NCI-H2029 treated with DMSO at 0.1 percent for 48 hours (cell line): ENCODE data around the gene C9orf72.

Source experiments
- DNase-seq: peaks from one replicate; lab custom pipeline; 2025; lab: John Stamatoyannopoulos, UW

C9orf72 gene

GRCh38 chr9:27538647-27539046, 34.6 kb downstream of the C9orf72 start:
- no peak for DNase-seq

GRCh38 chr9:27537756-27538155, 35.5 kb downstream of the C9orf72 start:
- DNase-seq, result no peak

DNA sequence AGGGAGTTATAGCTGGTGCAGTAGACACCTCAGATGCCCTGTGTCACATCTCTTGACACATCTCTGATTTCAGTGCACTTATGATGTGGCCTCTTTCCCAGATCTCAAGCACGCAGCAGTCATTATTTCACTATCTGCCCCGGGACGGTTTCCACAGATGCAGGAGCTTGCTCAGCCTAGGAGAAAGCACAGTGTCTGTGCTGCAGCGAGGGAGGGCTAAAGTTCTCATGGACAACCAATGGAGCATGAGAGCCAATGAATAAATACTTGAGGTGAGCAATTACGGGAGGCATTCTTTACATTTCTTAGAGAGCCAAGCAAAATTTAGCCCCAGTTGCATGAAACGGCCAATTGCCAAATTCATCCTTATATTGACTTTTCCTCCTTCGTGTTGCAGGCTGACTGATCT, 36.2 kb downstream of the C9orf72 start:
- no peak for DNase-seq

DNA sequence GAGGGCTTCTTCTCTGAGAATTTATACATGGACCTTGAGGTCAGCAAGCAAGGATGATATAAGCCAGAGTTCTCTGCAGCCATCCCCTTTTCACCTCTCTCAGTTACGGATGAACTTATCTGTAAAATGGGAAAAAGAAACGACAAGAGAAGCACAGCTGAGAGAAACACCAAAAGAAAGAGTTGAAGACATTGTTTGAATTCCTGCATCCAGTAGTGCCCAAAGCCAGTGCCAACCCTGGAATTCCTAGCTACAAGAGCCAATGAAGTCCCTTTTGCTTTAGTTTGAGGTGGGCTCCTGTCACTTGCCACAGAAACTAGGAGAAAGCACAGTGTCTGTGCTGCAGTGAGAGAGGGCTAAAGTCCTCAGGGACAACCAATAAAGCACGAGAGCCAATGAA, 37.1 kb downstream of the C9orf72 start:
- DNase-seq, result no peak

GRCh38 chr9:27535701-27536118, 37.6 kb downstream of the C9orf72 start:
- no peak for DNase-seq

DNA sequence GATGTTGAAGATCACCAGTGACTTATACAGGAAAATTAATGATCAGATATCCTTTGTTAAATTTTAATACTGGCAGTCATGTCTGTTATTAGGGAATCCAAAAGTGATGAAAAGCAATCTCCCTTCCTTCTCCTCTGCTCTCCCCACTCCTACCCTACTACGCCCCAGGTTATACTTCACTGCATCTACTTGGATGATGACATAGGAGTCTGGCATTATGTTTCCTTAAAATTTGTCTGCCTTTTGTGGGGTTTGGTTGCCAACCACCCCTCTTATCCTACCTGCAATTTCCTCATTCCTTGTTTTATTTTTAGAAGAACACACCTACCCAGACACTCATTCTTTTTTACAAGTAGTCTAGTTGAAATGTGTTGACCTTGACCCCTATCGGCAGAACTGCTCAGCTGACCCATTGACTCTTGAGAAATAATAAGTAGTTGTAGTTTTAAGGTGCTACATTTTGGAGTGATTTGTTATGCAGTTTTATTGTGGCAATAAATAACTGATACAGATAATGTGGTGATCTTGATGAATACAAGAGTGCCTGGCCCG, 38.5 kb downstream of the C9orf72 start:
- DNase-seq, result no peak

GRCh38 chr9:27534131-27534530, 39.1 kb downstream of the C9orf72 start:
- DNase-seq, result no peak

GRCh38 chr9:27533311-27533710, 40.0 kb downstream of the C9orf72 start:
- no peak for DNase-seq

DNA sequence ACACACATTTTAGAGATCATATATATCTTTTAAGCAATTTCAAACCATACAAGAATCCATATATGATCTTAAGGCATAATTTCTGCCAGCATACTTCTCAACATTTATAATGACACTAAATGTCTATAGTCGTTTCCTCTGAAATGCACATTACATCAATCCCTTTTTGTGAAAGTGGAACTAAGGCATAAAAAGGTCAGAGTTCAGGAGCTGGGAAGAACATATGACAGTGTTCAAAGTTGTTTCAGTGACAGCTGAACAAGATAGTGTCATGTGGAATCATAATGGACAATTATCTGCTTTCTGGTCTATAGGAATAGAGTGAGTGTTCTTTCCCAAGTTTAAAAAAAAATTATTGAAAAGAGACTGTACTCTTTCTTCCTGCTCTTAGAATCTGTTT, 41.2 kb downstream of the C9orf72 start:
- DNase-seq, result no peak

GRCh38 chr9:27530915-27531755, 42.1 kb downstream of the C9orf72 start:
- no peak for DNase-seq

DNA sequence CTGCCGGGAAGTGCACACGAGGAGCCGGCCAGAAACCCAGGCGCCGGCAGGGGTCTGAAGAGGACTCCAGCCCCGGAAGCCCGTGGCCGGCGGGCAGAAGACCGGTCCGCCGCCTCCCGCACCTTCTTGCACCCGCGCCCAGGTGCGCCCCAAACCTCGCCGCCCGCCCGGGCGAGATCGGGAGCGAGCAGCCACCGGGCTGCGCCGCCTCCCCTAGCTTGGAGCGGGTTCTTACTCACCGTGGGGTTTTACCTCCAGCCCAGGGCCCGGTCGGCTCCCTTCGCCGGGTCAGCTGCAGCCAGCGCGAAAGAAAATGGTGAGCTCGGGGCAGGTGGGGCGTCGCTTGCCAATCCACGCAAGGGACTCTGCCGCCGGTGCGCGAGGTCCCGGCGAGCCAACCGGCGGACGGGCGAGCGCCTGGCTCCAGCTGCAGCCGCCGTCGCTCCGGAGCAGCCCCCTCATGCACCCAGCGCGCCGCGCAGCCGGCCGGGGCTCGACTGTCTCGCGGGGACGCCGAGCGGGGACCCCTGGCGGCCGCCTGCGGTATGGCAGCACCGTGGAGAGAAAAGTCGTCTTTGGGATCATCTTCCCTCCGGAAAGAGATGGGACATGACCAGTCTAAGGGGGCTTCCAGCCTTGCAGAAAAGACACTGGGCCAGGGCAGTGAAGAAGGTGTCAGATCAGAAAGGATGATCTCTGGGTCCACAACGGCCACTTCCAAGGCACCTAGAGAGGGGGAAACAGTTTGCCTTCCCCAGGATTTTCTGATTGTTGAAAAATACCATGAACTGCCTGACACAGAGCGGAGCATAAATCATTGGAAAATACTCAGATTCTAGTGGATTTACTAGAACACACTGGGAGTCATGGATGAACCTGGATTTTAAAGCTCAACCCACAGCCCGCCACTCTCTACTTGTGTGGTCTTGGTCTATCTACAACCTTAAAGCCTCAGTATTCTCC, 43.7 kb downstream of the C9orf72 start, which contains the start of gene MOB3B:
MOB3B (minus strand) TSS at position 499 of the 963 bp plus-strand sequence. CDS start 74,264 bp downstream, outside the sequence.
- DNase-seq, result peak; percentile 8

GRCh38 chr9:27528886-27529315, 44.4 kb downstream of the C9orf72 start:
- DNase-seq, result no peak

GRCh38 chr9:27528076-27528885, 45.0 kb downstream of the C9orf72 start:
- no peak for DNase-seq

GRCh38 chr9:27527702-27528075, 45.6 kb downstream of the C9orf72 start:
- DNase-seq, result no peak

DNA sequence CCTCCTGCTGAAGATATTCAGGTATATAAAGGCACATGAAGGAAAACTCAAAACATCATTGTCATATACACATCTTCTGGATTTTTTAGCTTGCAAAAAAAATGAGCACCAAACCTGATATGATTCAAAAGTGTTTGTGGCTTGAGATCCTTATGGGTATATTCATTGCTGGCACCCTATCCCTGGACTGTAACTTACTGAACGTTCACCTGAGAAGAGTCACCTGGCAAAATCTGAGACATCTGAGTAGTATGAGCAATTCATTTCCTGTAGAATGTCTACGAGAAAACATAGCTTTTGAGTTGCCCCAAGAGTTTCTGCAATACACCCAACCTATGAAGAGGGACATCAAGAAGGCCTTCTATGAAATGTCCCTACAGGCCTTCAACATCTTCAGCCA, 49.0 kb downstream of the C9orf72 start, which contains the start of gene IFNK:
IFNK (plus strand) TSS at position 55 of the 400 bp plus-strand sequence; CDS start at position 102, 47 bp downstream.
- no peak for DNase-seq

- no peak for DNase-seq
These were observed 50.1 kb downstream of the C9orf72 start for GRCh38 chr9:27523141-27523540.

DNA sequence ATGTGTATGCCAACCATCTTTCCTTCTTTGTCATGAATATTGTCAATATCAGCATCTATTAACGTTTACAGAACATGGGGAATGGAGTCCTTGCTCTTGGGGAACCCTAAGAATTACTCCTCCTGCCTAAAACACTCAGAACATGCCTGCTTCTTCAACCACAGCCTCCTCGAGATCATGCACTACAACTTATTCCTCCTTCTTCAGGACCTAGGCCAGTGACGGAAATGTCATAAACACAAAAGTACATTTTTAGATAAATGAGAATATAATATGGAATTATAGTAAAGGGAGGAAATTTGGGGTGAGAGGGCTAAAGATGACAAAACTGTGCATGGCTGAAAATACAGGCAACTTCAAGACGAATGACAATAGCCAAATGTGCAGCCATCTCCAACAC, 52.3 kb downstream of the C9orf72 start:
- no peak for DNase-seq

DNA sequence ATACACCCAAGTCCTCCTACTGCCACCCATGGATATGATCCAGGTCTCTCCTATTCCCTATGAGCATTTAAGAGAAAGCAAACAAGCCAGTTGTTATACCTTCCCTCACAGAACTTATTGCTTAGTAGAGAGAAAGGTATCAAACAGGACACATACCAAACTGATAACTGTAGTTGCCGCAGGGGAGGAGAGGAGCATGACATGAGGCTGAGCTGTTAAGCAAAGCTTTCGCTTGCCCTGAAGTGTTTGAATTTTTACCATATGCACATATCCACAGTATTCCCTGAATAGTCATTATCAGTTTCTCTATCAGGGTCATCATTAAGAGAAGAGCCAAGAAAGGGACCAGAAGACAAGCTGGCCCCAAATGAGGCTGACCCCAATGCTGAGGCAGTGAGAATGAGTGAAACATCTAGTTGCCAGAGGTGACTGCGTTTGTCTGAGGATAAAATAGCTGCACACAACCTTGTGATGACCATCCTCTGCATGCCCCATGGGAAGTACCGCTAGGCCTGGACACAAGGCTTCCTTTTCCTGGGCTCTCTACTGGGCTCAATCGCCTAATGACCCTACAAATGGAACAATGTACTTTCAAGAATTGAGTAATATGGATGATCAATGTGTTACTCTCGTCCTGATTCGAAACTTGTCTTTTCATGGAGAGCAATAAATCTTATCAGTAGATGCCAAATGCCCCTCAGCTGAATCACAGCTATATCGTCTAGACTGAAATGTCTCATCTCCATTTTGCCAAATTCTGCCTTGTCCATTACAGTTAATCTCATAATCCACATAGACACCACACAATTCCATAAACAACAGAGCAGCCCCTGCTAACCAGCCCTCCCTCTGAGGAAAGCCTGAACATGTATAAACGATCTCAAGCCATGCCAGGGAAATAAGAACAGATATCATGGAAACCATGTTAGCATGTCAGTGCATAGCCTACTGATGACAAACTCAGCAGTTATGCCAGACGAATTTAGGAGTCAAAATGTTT, 53.5 kb downstream of the C9orf72 start:
- DNase-seq, result no peak

DNA sequence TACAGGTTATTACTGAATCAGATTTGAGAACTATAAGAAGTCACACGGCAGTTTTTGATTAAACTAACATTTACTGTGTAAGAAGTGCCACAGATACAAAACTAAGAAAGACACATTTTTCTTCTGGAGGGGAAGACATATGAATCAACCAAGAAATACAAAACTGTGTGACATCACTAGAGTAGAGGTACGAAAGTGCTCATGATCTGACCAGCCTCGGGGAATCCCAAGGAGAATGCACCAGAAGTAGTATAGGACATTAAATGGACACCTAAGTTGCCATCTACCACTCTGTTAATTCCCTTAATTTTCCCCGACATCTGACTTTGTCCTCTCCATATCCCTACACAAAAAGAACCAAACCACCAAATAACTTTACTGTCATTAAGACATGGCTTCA, 54.5 kb downstream of the C9orf72 start:
- DNase-seq, result no peak

GRCh38 chr9:27518006-27518405, 55.3 kb downstream of the C9orf72 start:
- no peak for DNase-seq
